Measurements from ENCODE around the gene VIPR1. TPM values are rescaled to one million over a fixed set of nuclear protein-coding genes. Genes with fewer than 3 reads are reported as not detected.
A peak's percentile ranks its signal among the peaks of the same experiment; 100 is the strongest.

Gene VIPR1
- total RNA-seq, 2 donors from 2014 or later: 5.2 to 7.0 TPM

DNA sequence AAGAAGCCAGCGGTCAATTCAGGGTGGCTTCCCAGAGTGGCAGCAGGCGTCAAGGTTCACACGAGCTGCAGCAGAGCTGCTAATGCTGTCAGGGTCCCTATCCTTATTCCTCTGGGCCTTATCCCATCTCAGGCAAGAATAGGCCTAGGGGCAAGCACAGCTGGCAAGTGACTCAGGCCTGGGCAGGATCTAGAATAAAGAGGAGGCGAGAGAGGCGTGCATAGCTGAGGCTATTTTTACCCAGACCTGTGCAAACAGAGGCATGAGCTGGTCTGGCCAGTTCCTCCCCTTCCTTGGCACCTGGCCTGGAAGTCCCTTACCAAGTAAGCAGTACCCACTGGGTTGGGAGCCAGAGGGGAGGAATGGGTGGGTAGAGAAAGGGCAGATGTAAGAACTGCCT is 12.2 kb upstream of the VIPR1 start:
- Mint-ChIP-seq H3K9me3 (no peaks in the 10 kb centered on the region), H3K27ac (no peak overlapping the region), H3K36me3 (no peaks in the 10 kb centered on the region)
- ATAC-seq (no peak), DNase-seq (ENCODE audit: low spot score in 2 of 2) (peak; percentile 1 to 31)

DNA sequence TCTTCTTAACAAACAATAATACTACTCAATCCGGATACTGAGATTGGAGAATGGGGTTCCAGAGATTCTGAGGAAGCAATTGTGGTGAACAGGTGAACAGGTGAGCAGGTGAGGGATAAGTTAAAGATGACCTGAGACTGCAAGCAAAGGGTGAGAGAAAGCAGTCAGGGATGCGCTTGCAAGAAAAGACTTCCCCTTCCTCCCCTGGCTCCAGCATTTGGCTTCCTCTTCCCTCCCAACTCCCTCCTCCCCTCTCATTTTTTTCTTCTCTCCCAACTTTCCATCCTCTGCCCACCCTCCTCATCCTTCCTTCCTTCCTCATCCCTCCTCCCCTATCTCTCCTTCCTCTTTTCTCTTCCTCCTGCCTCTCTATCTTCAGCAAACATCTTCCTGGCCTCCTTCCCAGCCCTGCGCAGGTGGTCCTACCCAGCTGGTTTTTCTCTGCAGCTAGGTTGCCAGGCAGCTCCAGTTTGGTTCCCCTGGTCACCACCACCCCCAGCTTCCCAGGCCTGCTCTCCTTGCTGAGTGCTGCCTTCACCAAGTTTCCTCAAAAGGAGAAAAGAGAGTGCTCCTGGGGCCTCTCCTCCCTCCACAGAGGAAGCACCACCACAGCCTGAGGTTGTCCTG is 10.4 kb upstream of the VIPR1 start:
- Mint-ChIP-seq H3K9me3 (no peaks in the 10 kb centered on the region), H3K27ac (no peak overlapping the region), H3K36me3 (no peaks in the 10 kb centered on the region)
- DNase-seq (ENCODE audit: low spot score in 2 of 2): peak in 1 of 2 donors; percentile 35
- no peak for ATAC-seq

DNA sequence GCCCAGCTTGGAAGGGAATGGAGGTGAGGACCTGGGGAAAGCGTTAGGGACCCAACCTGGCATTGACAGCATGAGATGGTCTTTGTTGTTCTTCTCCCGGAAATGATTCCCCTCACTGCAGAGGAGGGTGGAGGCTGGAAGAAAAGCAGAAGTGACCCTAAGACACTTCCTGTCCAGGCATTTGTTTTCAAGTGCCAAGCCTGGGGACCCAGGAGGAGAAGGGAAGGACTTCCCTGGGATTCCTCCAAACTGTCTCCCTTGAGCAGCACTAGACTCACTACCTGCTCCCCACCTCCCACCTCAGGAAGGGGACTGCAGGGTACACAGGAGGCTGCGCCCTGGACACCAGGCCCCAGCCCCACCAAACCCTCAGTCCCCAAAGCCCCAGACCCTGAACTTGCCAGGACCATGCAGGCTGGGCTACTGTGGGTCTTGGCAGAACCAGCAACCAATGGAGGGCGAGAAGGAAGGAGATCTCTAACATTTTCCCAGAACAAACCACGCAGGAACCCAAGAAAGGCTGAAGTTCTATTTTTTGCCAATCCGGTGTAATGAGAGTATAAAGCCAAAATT is 9.8 kb upstream of the VIPR1 start:
- Mint-ChIP-seq H3K27ac (no peak overlapping the region), H3K36me3 (no peaks in the 10 kb centered on the region), H3K9me3 (no peaks in the 10 kb centered on the region)
- ATAC-seq: no peak
- peak in 1 of 2 donors; percentile 30 for DNase-seq (ENCODE audit: low spot score in 2 of 2)

DNA sequence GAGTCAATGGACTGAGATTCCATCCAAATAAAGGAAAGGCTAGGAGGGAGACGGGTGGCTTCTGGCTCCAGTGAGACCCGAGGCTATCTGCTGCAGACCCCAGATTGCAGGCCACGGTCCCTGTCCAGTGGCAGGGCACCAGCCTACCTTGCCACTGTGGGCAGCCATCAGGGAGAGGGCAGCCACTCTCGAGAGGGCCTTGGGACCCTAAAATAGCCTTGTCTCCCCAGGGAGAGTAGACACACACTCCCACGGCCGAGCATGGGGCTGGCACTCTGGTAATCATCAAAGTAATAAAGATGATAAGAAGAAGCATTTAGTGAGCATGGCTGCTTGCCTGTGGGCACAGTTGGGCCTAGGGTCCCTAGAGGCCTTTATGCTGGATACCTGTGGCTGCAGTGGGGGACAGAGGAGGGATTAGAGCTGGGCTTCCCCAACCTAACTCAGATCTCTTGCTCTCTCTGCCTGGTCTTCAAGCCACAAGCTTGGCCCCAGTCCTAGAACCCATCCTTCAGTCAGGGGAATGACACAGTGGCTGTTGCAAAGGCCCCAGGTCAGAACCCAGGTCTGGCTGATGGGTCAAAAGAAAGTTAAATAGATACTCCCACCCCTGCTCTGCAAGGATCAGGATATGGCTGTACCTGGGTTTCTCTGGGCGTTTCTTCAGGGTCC is 9.2 kb upstream of the VIPR1 start:
- Mint-ChIP-seq H3K9me3 (no peaks in the 10 kb centered on the region), H3K27ac (no peak overlapping the region), H3K36me3 (no peaks in the 10 kb centered on the region)
- ATAC-seq: no peak
- DNase-seq (ENCODE audit: low spot score in 2 of 2): peak in 1 of 2 donors; percentile 37

DNA sequence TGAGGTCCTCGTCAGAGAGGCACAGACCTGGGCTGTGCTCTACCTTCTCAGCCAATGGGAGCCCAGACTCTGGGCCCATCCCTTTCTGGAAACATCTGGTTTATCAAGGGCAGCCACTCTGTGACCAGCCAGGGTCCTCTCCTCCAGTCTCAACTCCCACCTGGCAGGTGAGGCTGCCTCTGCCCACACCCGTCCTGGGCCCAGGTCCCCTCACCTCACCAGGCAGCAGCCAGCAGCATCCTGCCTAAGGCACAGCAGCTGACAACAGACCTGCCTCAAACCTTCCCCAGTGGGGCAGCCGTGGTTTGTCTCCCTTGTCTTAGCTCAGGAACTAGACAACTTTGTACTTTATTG is 8.7 kb upstream of the VIPR1 start:
- H3K36me3 Mint-ChIP-seq: no peaks in the 10 kb centered on the region
- no peaks in the 10 kb centered on the region for H3K9me3 Mint-ChIP-seq
- no peak overlapping the region for H3K27ac Mint-ChIP-seq
- ATAC-seq (no peak), DNase-seq (ENCODE audit: low spot score in 2 of 2) (peak in 1 of 2 donors; percentile 43)

DNA sequence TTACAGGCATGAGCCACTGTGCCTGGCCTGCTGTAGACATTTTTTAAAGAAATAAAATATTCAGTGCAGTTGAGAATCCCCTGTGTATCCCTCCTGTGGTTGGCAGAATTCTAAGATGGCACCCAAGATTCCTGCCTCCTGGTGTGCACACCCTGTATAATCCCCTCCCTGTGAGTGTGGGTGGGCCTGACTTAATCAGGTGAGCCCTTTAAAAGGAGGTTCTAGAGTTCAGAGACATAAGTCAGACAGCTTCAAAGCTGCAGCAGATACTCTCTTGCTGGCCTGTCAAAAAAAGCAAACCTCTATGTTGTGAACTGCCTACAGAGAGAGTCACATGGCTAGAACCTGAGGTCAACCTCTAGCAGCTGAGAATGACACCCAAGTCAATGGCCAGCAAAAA is 7.0 kb upstream of the VIPR1 start:
- peak in 1 of 2 donors; percentile 23 for DNase-seq (ENCODE audit: low spot score in 2 of 2)
- ATAC-seq: no peak
- H3K36me3 Mint-ChIP-seq: no peaks in the 10 kb centered on the region
- no peaks in the 10 kb centered on the region for H3K9me3 Mint-ChIP-seq
- H3K27ac Mint-ChIP-seq: no peak overlapping the region

DNA sequence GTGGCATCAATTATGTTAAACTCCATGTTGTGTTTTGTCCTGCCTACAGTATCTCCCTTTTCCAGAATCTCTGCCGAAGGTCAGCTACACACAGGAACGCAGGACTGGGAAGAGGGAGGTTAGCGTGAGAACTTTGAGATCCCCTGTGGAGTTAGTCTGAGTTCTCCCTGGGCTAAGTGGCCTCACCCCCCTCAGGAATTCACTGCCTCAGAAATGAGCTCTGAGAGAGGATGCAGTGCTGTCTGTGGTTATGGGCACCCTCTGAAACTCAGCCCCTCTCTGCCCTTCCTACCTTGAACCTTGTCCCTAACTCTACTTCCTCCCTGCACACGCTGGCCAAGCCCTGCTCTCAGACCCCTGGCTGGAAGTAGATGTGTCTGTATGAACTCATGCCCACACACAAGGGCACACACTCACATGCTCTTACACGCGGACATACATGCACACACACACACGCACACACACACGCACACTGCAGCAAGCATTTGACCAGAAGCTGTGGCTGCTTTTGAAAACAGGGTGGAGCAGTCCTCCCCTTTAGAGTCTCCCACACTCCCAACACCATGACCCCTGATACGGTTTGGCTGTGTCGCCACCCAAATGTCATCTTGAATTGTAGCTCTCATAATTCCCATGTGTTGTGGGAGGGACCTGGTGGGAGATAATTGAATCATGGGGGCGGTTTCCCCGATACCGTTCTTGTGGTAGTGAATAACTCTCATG is 5.3 kb upstream of the VIPR1 start:
- H3K36me3 Mint-ChIP-seq: no peaks in the 10 kb centered on the region
- H3K27ac Mint-ChIP-seq: no peak overlapping the region
- ATAC-seq: no peak
- DNase-seq (ENCODE audit: low spot score in 2 of 2): peak in 1 of 2 donors; percentile 28
- no peaks in the 10 kb centered on the region for H3K9me3 Mint-ChIP-seq

DNA sequence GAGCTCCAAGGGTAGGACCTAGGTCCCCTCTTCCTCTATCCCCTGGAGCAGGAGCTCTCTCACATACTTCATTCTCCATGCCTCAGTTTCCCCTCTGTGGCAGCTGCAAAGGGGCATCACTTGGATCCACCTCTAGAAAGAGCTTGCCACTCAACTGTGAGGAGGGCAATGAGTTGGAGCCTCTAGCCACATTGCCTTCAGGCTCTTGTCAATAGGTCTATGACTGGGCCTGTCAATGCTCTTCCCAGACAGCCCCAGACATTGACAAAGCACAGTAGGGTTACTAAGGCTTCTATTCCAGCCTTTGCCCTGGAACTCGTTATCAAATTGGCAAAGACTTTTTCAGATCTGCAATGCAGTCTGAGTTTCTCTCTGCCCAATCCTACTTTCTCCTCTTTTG is 4.4 kb upstream of the VIPR1 start:
- no peak overlapping the region for H3K27ac Mint-ChIP-seq
- H3K36me3 Mint-ChIP-seq: no peaks in the 10 kb centered on the region
- ATAC-seq (no peak), DNase-seq (ENCODE audit: low spot score in 2 of 2) (peak in 1 of 2 donors; percentile 33)
- no peaks in the 10 kb centered on the region for H3K9me3 Mint-ChIP-seq

DNA sequence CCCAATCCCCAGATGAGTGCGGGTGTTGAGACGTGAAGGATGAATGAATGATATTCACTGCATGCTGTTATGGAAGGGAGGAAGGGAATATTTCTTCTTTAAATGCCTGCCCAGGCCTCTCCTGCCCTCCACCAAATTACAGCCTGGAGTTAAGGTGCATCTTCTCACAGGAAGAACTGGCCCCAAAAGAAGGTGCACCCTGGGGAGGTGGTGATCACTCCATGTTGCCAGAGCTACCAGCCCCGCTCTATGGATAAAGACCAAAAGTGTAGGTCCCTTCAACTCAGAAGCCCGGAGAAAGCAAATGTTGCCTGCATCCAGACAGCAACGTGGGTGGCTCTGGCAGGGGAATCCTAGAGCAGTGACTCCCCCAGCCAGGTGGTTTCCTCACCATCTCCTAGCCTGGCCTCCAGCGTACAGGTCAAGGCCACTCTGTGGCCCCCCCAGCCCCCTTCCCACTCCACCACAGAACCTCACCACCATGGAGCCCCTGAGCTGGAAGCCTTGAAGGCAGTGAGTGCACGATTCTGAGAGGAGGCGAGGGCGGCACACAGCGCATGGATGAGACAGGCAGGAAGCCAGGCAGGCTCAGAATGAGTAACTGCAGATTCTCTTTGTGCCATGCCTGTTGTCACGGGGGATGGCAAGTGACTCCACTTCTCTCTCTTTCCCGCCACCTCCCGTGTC is 3.5 kb upstream of the VIPR1 start:
- Mint-ChIP-seq H3K9me3 (no peaks in the 10 kb centered on the region), H3K36me3 (no peaks in the 10 kb centered on the region), H3K27ac (no peak overlapping the region)
- peak in 1 of 2 donors; percentile 44 for DNase-seq (ENCODE audit: low spot score in 2 of 2)
- no peak for ATAC-seq

DNA sequence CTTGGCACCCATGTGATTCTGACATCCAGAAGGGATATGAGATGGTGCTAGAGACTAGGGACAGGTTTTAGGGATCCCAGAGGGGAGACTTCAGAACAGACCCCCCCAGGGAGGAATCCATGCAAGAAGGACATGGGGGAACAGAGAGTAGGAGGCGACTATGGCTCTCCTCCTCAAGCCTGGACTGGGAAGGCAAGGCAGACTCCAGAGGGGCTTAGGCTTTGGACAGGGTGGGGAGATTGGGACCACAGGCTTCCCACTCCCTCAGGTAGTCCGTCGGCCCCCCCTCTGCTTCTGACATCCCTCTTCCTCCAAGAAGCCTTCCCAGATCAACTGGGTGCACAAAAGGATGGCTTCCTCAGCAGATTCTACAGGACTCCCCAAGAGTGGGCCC is 3.0 kb upstream of the VIPR1 start:
- ATAC-seq (no peak), DNase-seq (ENCODE audit: low spot score in 2 of 2) (peak in 1 of 2 donors; percentile 2)
- Mint-ChIP-seq H3K9me3 (no peaks in the 10 kb centered on the region), H3K27ac (no peak overlapping the region), H3K36me3 (no peaks in the 10 kb centered on the region)

DNA sequence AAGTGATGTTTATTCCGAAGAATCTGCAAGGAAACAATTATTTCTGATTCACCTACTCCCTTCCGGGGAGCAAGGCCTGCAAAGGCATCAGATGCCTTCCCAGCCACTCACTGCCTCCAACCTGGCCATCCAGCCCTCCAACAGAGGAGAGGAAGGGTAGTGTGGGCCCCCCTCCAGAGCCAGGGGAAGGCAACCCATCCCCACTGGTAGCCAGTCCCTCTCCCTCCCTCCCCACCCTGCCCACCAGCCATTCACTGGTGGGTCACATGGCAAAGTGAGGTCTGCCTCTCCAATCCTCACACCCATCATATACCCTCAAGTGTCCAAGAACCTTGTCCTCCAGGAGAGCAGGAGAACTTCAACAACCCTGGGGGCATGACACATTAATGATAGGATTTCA is 2.4 kb upstream of the VIPR1 start:
- H3K9me3 Mint-ChIP-seq: no peaks in the 10 kb centered on the region
- no peak for ATAC-seq
- H3K36me3 Mint-ChIP-seq: no peaks in the 10 kb centered on the region
- peak in 1 of 2 donors; percentile 18 for DNase-seq (ENCODE audit: low spot score in 2 of 2)
- no peak overlapping the region for H3K27ac Mint-ChIP-seq

DNA sequence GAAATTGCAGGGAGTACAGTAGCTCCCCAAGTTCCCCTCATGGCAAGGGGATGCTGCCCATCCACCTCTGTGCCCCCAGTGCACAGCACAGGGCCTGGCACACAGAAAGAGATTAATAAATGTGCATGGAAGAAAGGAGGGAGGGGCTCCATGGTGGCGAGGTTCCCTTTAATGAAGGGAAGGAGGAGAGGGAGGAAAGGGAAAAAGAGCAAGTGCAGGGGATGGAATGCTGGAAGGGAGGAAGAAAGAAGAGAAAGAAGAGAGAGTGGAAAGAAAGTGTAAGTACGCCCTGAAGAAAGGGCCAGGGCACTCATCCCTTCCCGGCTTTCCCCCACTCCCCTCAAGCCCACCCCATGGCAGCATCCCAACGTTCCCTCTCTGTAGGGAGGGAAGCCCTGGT is 1.5 kb upstream of the VIPR1 start:
- Mint-ChIP-seq H3K36me3 (no peaks in the 10 kb centered on the region), H3K9me3 (no peaks in the 10 kb centered on the region), H3K27ac (no peak overlapping the region)
- no peak for ATAC-seq
- DNase-seq (ENCODE audit: low spot score in 2 of 2): no peak

DNA sequence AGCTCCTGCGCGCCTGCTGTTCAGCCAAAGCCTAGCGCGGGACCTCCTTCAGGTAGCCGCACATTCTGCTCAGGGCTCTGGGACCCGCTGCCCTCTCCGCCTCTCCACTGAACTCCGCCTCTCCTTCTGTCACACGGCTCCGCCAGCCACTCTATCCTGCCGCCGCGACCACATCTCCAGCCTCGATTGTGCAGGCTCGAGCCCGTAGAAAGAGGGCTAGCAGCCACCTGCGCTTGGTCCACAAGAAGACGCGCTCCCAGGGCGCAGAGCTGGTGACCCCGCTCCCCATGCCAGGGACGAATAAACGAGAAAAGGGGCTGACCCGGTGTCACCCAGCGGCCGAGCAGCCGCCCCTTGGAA is 1.1 kb upstream of the VIPR1 start:
- Mint-ChIP-seq H3K27ac (peak overlapping the region in 1 of 2 donors; percentile 77), H3K36me3 (no peaks in the 10 kb centered on the region), H3K9me3 (no peaks in the 10 kb centered on the region)
- no peak for DNase-seq (ENCODE audit: low spot score in 2 of 2)
- peak in 1 of 2 donors; percentile 2 for ATAC-seq

DNA sequence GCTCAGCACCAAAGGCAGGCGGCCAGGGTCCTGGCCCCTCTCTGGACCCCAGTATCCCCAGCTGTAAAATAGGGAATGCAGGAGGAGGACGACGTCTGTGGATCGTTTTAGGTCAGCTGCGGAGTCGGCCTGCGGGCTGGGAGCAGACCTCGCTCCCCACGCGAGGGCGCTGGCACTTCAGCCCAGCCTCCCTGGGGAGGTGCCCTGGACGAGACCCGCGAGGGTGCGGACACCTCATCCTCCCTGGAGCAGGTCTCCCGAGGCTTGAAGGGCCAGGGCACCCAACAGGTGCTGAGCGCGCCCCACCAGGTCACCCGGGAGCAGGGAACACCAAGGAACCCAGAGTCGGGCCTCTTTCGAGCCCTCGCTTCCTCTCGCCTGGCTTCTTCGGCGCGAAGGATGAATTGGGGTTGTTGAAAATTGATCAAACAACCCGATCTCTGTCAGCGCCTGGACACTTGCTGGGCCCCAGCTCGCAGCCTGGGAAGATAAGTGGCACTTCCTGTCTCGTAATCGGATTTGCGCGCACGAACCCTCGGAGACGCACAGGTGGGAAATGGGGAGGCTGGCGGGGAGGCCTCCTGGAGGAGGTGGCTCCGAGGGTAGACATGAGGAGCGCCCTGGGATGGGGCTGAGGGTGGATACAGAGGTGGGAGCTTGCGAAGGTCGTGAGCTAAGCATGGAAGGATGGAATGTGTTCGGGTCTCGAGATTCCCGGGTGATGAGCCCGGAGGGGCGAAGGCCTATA is 588 bp upstream of the VIPR1 start:
- ATAC-seq (peak; percentile 67 to 71), DNase-seq (ENCODE audit: low spot score in 2 of 2) (peak; percentile 72 to 80)
- Mint-ChIP-seq H3K36me3 (no peaks in the 10 kb centered on the region), H3K9me3 (no peaks in the 10 kb centered on the region), H3K27ac (peak overlapping the region; percentile 77 to 85)

DNA sequence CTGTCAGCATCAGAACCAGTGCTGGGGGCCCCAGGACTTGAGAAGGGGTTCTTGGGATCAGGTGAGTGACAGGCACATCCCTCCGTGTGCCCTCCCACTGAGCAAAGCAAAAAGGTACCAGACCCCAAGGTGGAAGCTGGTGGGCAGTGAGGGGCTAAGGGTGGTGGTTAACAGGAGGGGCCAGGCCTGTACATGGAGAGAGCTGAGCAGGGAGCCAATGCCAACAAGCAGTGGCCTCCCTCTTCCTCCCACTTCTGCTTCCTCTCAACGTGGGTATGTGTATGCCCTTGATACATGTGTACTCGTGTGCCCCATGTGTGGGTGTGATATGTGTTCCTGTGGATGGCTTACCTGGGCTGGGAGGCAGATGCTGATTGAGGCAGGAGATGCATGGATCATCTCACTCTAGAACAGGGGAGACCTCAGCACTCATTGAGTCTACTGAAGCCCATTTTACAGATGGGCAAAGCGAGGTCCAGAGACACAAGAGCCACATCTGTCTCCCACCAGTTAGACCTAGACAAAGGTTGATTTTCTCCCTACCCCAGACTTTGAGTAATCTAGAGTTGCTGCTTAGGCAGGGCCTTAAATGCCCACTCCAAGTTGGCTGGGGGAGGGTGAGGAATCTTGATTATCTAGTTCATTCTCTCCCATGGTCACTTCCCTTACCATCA is 945 bp downstream of the VIPR1 start:
- Mint-ChIP-seq H3K9me3 (no peaks in the 10 kb centered on the region), H3K36me3 (no peaks in the 10 kb centered on the region), H3K27ac (peak overlapping the region in 1 of 2 donors; percentile 79)
- DNase-seq (ENCODE audit: low spot score in 2 of 2): no peak
- ATAC-seq: no peak

DNA sequence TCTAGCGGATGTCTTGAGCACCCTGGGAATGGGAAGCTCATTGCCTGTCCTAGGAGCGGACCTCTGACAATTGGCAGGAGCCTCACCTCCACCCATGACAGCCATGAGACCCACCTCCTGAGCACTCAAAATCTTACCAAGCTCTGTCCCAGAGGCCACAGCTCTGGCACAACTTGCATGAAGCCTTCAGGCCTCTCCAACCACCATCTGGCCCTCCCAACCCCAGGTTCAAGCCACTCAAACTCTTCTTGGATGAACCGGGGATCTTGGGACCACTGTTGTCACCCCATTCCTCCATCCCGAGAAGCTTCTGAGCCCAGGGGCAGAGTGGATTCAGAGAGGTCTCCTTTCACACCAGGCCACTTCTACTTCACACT is 1.5 kb downstream of the VIPR1 start:
- DNase-seq (ENCODE audit: low spot score in 2 of 2) (peak in 1 of 2 donors; percentile 41), ATAC-seq (no peak)
- H3K27ac Mint-ChIP-seq: peak overlapping the region in 1 of 2 donors; percentile 79
- H3K36me3 Mint-ChIP-seq: no peaks in the 10 kb centered on the region
- no peaks in the 10 kb centered on the region for H3K9me3 Mint-ChIP-seq
